DMS153 treated with DMSO at 0.1 percent for 48 hours (cell line): ENCODE results near the gene TEPSIN.

Experiments
- DNase-seq: peaks from one replicate; lab custom pipeline; 2025; ENCODE audit not compliant: unreplicated experiment; lab: John Stamatoyannopoulos, UW

Gene TEPSIN

GRCh38 chr17:81222620-81222905 lies 16.3 kb downstream of the TEPSIN start:
- no peak for DNase-seq

- no peak for DNase-seq
These were observed 16.8 kb downstream of the TEPSIN start for GRCh38 chr17:81221842-81222619.

- no peak for DNase-seq
These were observed 17.4 kb downstream of the TEPSIN start for GRCh38 chr17:81221371-81221841.

- DNase-seq, result no peak
These were observed 19.2 kb downstream of the TEPSIN start for GRCh38 chr17:81219476-81220180.

- DNase-seq, result no peak
These were observed 19.9 kb downstream of the TEPSIN start for GRCh38 chr17:81218991-81219390.

GRCh38 chr17:81218459-81218858 lies 20.4 kb downstream of the TEPSIN start:
- DNase-seq, result no peak

- DNase-seq, result no peak
These were observed 21.4 kb downstream of the TEPSIN start for GRCh38 chr17:81217491-81217890.

GRCh38 chr17:81213978-81214377 lies 24.9 kb downstream of the TEPSIN start:
- DNase-seq, result no peak

GRCh38 chr17:81212365-81212764 lies 26.5 kb downstream of the TEPSIN start:
- no peak for DNase-seq

GRCh38 chr17:81210868-81211267 lies 28.0 kb downstream of the TEPSIN start:
- no peak for DNase-seq

GRCh38 chr17:81210466-81210865 lies 28.4 kb downstream of the TEPSIN start:
- no peak for DNase-seq

GRCh38 chr17:81209141-81209540 lies 29.7 kb downstream of the TEPSIN start:
- DNase-seq, result no peak

GRCh38 chr17:81208651-81209050 lies 30.2 kb downstream of the TEPSIN start:
- DNase-seq, result no peak

- DNase-seq, result no peak
These were observed 31.0 kb downstream of the TEPSIN start for GRCh38 chr17:81207610-81208581.

- DNase-seq, result no peak
These were observed 32.2 kb downstream of the TEPSIN start for GRCh38 chr17:81206657-81207056.

- DNase-seq, result no peak
These were observed 32.7 kb downstream of the TEPSIN start for GRCh38 chr17:81206166-81206565.

- no peak for DNase-seq
These were observed 34.3 kb downstream of the TEPSIN start for GRCh38 chr17:81204578-81204977.

- DNase-seq, result no peak
These were observed 35.7 kb downstream of the TEPSIN start for GRCh38 chr17:81203136-81203535.

GRCh38 chr17:81202318-81202717 lies 36.5 kb downstream of the TEPSIN start:
- DNase-seq, result no peak

GRCh38 chr17:81200695-81201580 lies 37.9 kb downstream of the TEPSIN start:
- peak; percentile 11 for DNase-seq
